ENCODE results near the gene SF3A1. TPM values are rescaled to one million over a fixed set of nuclear protein-coding genes. Genes with fewer than 3 reads are reported as not detected.
"Not testable (repeated sequence)": the region's sequence is repeated elsewhere in the genome, so short reads cannot be mapped to it uniquely, and the experiment has no call there.

The SF3A1 gene
- total RNA-seq, 4 donors from 2014 or later: 19.5 to 185 (median 40.2) TPM

DNA sequence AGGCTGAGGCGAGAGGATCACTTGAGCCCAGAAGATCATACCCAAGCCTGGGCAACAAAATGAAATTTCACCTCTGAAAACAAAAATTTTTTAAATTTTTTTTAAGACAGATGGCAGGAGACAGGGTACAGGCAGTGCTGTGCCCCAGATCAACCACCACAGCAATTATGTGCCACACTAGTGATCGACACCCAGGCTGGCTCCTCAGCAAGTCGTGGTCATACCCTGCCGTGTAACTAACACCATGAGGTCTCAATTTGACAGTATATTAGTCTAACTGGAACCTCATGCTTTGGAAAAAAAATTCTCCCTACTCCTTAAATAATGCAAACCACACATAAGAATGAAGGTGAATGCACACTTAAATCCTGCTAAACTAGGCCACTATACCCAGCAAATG is 8.3 kb downstream of the SF3A1 start:
- no peaks in the 10 kb centered on the region for H3K4me1 ChIP-seq
- H3K27ac ChIP-seq: no peak overlapping the region
- H3K27me3 ChIP-seq: no peaks in the 10 kb centered on the region
- TF ChIP-seq POLR2A (IDR thresholded peaks at IDR 0.05) (no peak), CTCF (IDR thresholded peaks at IDR 0.05) (no peak)
- H3K9me3 ChIP-seq: no peaks in the 10 kb centered on the region
- no peak for DNase-seq
- intact Hi-C loops (cut with DNase I; ENCODE audit: low total_unique reads): no loop called here
- H3K36me3 ChIP-seq: no peaks in the 10 kb centered on the region
- no peak overlapping the region for H3K4me3 ChIP-seq

- H3K4me1 ChIP-seq: no peaks in the 10 kb centered on the region
- no peak overlapping the region for H3K4me3 ChIP-seq
- no peak overlapping the region for H3K27ac ChIP-seq
- TF ChIP-seq CTCF (IDR thresholded peaks at IDR 0.05): no peak
- TF ChIP-seq POLR2A (IDR thresholded peaks at IDR 0.05): no peak
- no peaks in the 10 kb centered on the region for H3K36me3 ChIP-seq
- no peaks in the 10 kb centered on the region for H3K27me3 ChIP-seq
- intact Hi-C loops (cut with DNase I; ENCODE audit: low total_unique reads): no loop called here
- DNase-seq: no peak
- H3K9me3 ChIP-seq: no peaks in the 10 kb centered on the region
Measured at GRCh38 chr22:30347255-30347892, 9.3 kb downstream of the SF3A1 start.

- Histone ChIP-seq H3K36me3 (no peaks in the 10 kb centered on the region), H3K4me3 (no peak overlapping the region), H3K4me1 (no peaks in the 10 kb centered on the region), H3K27ac (no peak overlapping the region), H3K9me3 (no peaks in the 10 kb centered on the region), H3K27me3 (no peaks in the 10 kb centered on the region)
- TF ChIP-seq CTCF (IDR thresholded peaks at IDR 0.05) (no peak), POLR2A (IDR thresholded peaks at IDR 0.05) (no peak)
- intact Hi-C loops (cut with DNase I; ENCODE audit: low total_unique reads): no loop called here
- no peak for DNase-seq
Measured at GRCh38 chr22:30344447-30345200, 12.1 kb downstream of the SF3A1 start.

GRCh38 chr22:30340911-30341685 is 15.6 kb downstream of the SF3A1 start:
- H3K27me3 ChIP-seq: no peaks in the 10 kb centered on the region
- DNase-seq: no peak
- H3K36me3 ChIP-seq: no peaks in the 10 kb centered on the region
- no peaks in the 10 kb centered on the region for H3K4me1 ChIP-seq
- no peak overlapping the region for H3K4me3 ChIP-seq
- intact Hi-C loops (cut with DNase I; ENCODE audit: low total_unique reads): no loop called here
- no peak overlapping the region for H3K27ac ChIP-seq
- TF ChIP-seq CTCF (IDR thresholded peaks at IDR 0.05): no peak
- H3K9me3 ChIP-seq: no peaks in the 10 kb centered on the region

GRCh38 chr22:30338802-30339201 is 17.9 kb downstream of the SF3A1 start:
- Histone ChIP-seq H3K4me1 (no peaks in the 10 kb centered on the region), H3K27me3 (no peaks in the 10 kb centered on the region), H3K36me3 (no peaks in the 10 kb centered on the region), H3K9me3 (no peaks in the 10 kb centered on the region), H3K27ac (no peak overlapping the region), H3K4me3 (no peak overlapping the region)
- TF ChIP-seq POLR2A (IDR thresholded peaks at IDR 0.05) (no peak), CTCF (IDR thresholded peaks at IDR 0.05) (no peak)
- intact Hi-C loops (cut with DNase I; ENCODE audit: low total_unique reads): no loop called here
- no peak for DNase-seq

- not testable (repeated sequence) for H3K27me3 ChIP-seq, DNase-seq
Measured at GRCh38 chr22:30338341-30338740, 18.4 kb downstream of the SF3A1 start.

More at GRCh38 chr22:30338341-30338740, 18.4 kb downstream of the SF3A1 start:
- H3K4me1 ChIP-seq; intact Hi-C loops (cut with DNase I; ENCODE audit: low total_unique reads); H3K4me3 ChIP-seq; H3K27ac ChIP-seq; H3K9me3 ChIP-seq; H3K36me3 ChIP-seq: not testable (repeated sequence)

Data from uterus (tissue), 4 donors.